HG03108 (cell line): ENCODE data around the gene ZNF526.

Experiments
- ATAC-seq: cut with Tn5 transposase; IDR thresholded peaks from one replicate; pipeline ENCODE4 v1.9.1; 2021; ENCODE audit warnings: moderate library complexity; ENCODE audit not compliant: unreplicated experiment

ZNF526 gene

GRCh38 chr19:42217520-42218437 is 2.3 kb upstream of the ZNF526 start, which contains the start of gene DEDD2:
DEDD2 (minus strand) TSS chr19:42217677; CDS start chr19:42217007, 670 bp downstream.
- peak; percentile 61 for ATAC-seq

- no peak for ATAC-seq
These were observed 612 bp downstream of the ZNF526 start for GRCh38 chr19:42220751-42221097.

- no peak for ATAC-seq
These were observed 5.0 kb downstream of the ZNF526 start for GRCh38 chr19:42224940-42225717.

GRCh38 chr19:42225718-42226292 is 5.7 kb downstream of the ZNF526 start:
- ATAC-seq, result no peak

GRCh38 chr19:42226886-42227285 is 6.8 kb downstream of the ZNF526 start:
- no peak for ATAC-seq

- no peak for ATAC-seq
These were observed 8.5 kb downstream of the ZNF526 start for GRCh38 chr19:42228641-42229040.

GRCh38 chr19:42229301-42229854 is 9.3 kb downstream of the ZNF526 start:
- no peak for ATAC-seq

GRCh38 chr19:42229855-42230351 is 9.8 kb downstream of the ZNF526 start:
- no peak for ATAC-seq

- no peak for ATAC-seq
These were observed 10.5 kb downstream of the ZNF526 start for GRCh38 chr19:42230571-42230970.

GRCh38 chr19:42232435-42232834 is 12.3 kb downstream of the ZNF526 start:
- ATAC-seq, result no peak

GRCh38 chr19:42233106-42233505 is 13.0 kb downstream of the ZNF526 start:
- no peak for ATAC-seq

- no peak for ATAC-seq
These were observed 13.7 kb downstream of the ZNF526 start for GRCh38 chr19:42233678-42234292.

- no peak for ATAC-seq
These were observed 14.3 kb downstream of the ZNF526 start for GRCh38 chr19:42234364-42234763.

GRCh38 chr19:42235181-42235580 is 15.1 kb downstream of the ZNF526 start:
- no peak for ATAC-seq

- ATAC-seq, result no peak
These were observed 19.6 kb downstream of the ZNF526 start for GRCh38 chr19:42239544-42240220.

GRCh38 chr19:42241279-42241678 is 21.2 kb downstream of the ZNF526 start:
- ATAC-seq, result no peak

GRCh38 chr19:42242069-42242511 is 22.0 kb downstream of the ZNF526 start:
- ATAC-seq, result peak; percentile 2

GRCh38 chr19:42242512-42243409 is 22.6 kb downstream of the ZNF526 start, which contains the start of gene GSK3A:
GSK3A (minus strand) TSS chr19:42242602; CDS start chr19:42242465, 137 bp downstream.
- ATAC-seq, result peak; percentile 56
